GM11168 (cell line): ENCODE measurements around the gene EDEM2.
"Not testable (repeated sequence)": the region's sequence is repeated elsewhere in the genome, so short reads cannot be mapped to it uniquely, and the experiment has no call there.

Source experiments
- in situ Hi-C: fragments of 300-500 bp; cut with MboI; formaldehyde crosslinking; loops from one replicate; pipeline ENCODE4 v1.12.0; 2022; ENCODE audit warnings: low sequenced_read_pairs; ENCODE audit not compliant: unreplicated experiment

The EDEM2 gene, protein sequence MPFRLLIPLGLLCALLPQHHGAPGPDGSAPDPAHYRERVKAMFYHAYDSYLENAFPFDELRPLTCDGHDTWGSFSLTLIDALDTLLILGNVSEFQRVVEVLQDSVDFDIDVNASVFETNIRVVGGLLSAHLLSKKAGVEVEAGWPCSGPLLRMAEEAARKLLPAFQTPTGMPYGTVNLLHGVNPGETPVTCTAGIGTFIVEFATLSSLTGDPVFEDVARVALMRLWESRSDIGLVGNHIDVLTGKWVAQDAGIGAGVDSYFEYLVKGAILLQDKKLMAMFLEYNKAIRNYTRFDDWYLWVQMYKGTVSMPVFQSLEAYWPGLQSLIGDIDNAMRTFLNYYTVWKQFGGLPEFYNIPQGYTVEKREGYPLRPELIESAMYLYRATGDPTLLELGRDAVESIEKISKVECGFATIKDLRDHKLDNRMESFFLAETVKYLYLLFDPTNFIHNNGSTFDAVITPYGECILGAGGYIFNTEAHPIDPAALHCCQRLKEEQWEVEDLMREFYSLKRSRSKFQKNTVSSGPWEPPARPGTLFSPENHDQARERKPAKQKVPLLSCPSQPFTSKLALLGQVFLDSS

GRCh38 chr20:35146920-35147574 is at the start of gene EDEM2:
Gene EDEM2 (minus strand): TSS chr20:35147336. CDS start chr20:35147258, 78 bp downstream.
- in situ Hi-C loops = no loop called here

GRCh38 chr20:35196313-35196712 is 49.2 kb upstream of the EDEM2 start:
- in situ Hi-C loops = no loop called here

DNA sequence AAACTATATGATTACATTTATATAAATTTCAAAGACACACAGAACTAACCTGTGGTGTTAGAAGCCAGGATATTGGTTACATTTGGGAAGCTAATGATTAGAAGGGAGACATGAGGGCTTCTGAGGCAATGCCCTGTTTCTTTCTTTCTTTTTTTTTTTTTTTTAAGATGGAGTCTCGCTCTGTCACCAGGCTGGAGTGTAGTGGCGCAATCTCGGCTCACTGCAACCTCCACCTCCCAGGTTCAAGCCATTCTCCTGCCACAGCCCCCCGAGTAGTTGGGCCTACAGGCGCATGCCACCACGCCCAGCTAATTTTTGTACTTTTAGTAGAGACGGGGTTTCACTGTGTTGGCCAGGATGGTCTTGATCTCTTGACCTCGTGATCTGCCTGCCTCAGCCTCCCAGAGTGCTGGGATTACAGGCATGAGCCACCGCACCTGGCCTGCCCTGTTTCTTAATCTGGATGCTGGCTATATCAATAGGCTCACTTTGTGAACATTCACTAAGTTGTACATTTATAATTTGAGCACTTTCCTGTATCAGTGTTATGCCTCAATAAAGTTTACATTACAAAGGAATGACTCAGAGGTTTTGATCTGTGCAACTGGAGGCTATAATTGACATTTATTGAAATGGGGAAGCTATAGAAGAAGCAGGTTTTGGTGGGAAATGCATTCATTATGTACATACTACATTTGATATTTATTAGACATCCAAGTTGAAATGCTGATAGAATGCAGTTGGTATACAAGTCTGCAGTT is 46.1 kb upstream of the EDEM2 start:
- in situ Hi-C loops = not testable (repeated sequence)

DNA sequence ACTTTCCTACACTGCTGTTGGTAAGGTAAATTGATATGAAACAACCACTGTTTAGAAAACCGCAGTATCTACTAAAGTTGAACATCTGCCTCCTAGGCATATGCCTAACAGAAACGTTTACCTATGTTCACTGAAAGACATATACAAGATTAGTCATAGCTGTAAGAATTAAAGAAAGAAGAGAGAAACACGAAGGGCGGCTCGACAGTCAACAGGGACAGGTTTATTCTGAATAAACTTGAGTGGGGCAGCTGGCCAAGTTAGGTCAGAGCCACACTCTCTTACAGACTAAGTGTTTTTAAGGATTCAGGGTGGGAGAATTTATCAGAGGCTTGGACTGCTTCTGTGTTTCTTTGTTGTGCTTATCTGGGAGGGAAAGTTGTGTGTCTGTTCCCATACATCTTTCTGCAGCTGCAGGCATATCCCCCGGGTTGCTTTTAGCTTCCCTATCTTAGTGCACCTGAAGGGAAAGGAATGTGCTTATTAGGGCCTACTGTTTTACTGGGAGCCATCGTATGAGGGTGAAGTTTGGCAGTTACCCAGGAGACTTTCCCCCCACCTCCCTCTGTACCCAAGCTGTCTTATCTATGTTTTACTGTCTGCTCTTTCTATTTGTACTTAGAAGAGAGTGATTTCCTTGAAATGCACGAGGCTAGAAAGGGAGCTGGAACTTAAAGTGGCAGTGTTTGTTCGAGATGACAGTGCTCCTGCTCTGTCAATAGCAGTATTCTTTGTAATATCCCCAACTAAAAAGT is 45.2 kb upstream of the EDEM2 start:
- in situ Hi-C loops = no loop called here

DNA sequence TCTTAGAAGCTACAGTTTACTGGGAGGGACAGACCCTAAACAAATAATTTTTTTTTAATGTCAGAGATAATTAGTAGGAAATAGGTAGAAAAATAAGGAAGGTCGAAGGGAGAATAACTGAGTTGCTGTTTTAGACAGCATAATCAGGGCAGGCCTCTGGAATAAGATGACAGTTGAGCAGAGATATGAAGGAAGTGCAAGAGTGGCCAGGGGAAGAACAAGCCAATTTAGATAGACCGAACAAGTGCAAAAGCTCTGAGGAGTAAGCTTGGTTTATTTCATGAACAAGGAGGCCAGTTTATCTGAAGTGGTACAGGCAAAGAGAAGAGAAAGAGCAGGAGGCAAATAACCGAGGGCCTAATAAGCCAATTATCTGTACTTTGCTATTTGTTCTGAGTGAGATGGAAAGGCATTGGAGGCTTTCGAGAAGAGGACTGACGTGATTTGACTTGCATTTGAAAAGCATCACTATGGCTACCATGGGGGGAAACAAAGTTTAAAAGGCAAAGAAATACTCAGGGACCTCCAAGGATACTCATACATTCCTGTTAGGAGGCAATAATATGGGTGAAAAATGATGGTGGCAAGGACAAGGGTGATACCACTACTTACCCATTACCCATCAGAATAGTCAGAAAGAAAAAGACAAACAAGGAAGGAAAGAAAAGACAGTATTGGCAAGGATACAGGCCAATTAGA is 44.4 kb upstream of the EDEM2 start:
- in situ Hi-C loops = no loop called here

DNA sequence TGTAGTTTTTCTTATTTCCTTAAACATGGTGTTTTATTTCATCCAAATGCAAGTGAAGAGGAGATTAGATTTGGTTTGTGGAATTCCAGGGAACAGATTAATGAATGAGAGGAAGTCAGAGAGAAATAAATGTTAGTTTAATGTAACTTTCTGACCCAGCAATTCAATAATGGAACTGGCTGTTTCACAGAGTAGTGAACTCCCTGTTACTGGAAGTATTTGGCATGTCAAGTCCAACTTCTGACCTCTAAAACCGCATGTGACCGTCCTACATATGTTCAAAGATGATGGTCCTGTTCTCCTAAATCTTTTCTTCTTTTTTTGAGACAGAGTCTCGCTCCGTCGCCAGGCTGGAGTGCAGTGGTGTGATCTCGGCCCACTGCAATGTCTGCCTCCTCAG is 43.4 kb upstream of the EDEM2 start:
- in situ Hi-C loops = no loop called here

- in situ Hi-C loops = not testable (repeated sequence)
Measured at GRCh38 chr20:35189223-35189622, 42.1 kb upstream of the EDEM2 start.

DNA sequence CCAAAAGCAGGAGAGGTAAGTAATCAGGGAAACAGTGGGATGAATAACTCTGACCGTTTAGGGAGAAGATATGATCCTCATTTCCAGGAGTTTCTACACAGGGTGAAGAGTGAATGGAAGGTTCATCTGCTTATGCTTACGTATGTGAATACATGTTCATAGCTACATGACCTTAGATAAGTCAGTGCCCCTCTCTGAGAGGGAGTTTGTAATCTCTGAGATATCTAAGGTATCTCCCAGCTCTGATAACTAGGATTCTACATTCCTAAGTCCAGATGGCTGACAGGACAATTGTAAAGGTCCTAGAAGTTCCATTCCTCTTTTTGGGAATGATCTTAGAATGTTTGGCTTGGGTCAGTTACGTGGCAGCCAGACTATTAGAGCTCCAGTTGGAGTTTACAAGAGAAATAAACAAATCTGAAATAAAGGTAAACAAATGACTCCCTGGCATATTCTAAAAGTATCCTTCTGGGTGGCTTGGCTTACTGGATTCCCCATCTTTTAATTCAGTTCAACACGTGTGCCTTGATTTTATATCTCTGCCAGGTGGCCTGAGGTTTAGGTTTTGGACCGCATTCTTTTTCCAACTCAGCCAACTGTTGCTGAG is 40.6 kb upstream of the EDEM2 start:
- in situ Hi-C loops = no loop called here

DNA sequence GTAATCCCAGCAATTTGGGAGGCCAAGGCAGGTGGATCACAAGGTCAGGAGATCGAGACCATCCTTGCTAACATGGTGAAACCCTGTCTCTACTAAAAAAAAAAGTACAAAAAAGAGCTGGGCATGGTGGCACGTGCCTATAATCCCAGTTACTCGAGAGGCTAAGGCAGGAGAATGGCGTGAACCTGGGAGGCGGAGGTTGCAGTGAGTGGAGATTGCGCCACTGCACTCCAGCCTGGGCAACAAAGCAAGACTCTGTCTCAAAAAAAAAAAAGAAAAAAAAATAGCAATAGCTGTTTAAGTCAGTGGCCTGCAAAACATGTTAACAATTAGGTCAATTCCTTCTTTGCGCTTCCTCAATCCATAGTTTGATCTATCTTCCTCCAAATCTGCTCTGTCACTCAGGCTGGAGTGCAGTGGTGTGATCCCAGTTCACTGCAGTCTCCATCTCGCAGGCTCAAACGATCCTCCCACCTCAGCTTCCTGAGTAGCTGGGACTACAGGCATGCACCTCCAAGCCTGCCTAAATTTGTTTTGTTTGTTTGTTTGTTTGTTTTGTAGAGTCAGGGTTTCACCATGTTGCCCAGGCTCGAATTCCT is 39.7 kb upstream of the EDEM2 start:
- in situ Hi-C loops = not testable (repeated sequence)

DNA sequence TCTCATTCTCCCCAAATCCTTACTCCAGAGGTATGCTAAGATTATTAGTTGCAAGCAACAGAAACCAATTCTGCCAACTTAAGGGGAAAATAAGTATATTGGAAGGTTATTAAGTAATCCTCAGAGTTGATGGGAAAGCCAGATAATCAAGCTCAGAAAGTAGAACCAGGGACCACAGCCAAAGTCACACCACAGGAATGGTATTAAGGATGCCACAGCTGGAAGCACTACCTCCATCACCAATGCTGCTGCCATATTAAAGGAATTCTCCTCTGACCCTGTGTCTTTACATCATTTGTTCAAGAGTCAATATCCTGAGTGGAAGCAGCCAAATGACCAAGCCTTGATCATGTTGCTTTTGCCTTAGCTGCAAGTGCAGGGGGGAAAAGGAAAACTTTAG is 34.6 kb upstream of the EDEM2 start:
- in situ Hi-C loops = no loop called here

GRCh38 chr20:35180266-35180665 is 33.1 kb upstream of the EDEM2 start:
- in situ Hi-C loops = no loop called here

GRCh38 chr20:35179292-35180212 is 32.4 kb upstream of the EDEM2 start:
- in situ Hi-C loops = no loop called here

GRCh38 chr20:35176132-35176531 is 29.0 kb upstream of the EDEM2 start:
- in situ Hi-C loops = no loop called here

DNA sequence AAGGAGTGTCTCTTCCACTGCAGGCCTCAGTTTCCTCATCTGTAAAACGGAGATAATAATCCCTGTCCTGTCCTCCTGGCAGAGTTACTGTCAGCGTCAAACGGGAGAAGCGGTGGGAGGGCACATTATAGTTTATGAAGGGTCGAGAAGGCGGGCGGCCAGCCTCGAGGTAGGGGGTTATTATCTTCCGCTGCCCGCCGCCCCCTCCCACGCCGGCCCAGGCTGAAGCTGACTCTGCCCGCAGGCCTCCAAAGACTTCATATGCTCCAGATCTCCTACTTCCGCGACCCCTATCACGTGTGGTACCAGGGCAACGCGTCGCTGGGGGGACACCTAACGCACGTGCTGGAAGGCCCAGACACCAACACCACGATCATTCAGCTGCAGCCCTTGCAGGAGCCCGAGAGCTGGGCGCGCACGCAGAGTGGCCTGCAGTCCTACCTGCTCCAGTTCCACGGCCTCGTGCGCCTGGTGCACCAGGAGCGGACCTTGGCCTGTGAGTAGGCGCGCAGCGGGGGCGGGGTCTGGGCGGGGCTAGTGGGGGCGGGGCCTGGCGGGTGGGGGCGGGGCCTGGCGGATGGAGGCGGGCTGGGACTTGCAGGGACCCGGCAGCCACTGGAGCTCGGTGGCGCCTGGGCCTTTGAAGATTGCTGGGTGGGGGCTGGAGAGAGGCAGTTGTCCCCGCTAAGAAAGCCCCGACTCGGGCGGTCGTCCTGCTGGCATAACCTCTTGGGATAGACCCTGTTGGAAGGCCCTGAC is 27.5 kb upstream of the EDEM2 start:
- in situ Hi-C loops = no loop called here

- in situ Hi-C loops = no loop called here
Measured at GRCh38 chr20:35173576-35174192, 26.5 kb upstream of the EDEM2 start.

GRCh38 chr20:35172434-35172806 is 25.3 kb upstream of the EDEM2 start:
- in situ Hi-C loops = no loop called here
